Dermis blood vessel endothelial cell (primary cell): ENCODE results near the gene MEPCE. TPM values are rescaled to one million over a fixed set of nuclear protein-coding genes. Genes with fewer than 3 reads are reported as not detected.
"Not testable (repeated sequence)": the region's sequence is repeated elsewhere in the genome, so short reads cannot be mapped to it uniquely, and the experiment has no call there.

Source experiments
- DNase-seq: peaks from one replicate; pipeline ENCODE4 v3.0.0; 2010
- total RNA-seq: library from RNA; depleted of rRNA; stranded (reverse); fragments of >200 nt; gene quantifications from 2 replicates; pipeline ENCODE4 v1.2.3, GENCODE V29; 2014

MEPCE gene
- total RNA-seq, 1 donor from 2014 or later = 54.3 TPM

GRCh38 chr7:100434297-100435144, 4.9 kb downstream of the MEPCE start:
- no peak for DNase-seq

DNA sequence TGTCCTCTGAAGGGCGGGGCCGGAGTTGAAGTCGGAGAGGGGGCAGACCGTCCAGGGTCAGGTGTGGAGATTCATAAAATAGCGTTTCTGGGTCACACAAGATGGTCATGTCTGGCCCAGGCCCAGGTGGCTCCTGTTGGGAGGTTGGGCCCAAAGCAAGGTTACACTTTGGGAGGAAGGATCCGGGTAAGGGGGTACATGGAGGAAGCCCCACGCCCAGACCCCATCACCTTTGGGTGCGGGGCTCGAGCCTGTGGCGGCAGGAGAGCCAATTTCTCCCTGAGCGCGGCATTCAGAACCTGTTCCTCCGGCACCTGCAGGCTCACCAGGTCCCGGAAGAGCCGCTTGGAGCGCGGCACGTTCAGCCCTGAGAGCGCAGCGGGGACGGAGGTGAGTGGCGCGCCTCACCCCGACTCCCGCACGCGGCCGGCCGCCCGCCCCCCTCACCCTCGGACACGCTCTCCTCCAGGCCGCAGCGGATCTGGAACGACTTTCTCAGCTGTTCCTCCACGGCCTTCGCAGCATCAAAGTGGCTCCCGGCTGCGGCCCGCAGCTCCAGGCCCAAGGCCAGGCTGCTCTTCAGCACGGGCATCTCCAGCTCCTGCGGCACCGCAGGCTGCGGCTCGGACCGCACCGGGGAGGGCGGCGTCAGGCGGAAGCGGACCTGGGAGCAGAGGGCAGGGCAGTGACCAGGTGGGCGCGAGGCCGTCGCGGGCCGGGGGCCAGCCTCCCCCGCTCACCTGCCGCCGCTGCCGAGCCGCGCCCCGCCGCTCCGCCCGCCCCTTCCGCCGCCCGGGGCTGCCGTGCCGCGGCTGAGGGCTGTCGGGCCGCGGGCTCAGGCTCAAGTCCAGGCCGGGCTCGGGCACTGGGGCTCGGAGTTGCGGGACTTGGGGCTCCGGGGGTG, 6.0 kb downstream of the MEPCE start:
- DNase-seq = peak; percentile 48

DNA sequence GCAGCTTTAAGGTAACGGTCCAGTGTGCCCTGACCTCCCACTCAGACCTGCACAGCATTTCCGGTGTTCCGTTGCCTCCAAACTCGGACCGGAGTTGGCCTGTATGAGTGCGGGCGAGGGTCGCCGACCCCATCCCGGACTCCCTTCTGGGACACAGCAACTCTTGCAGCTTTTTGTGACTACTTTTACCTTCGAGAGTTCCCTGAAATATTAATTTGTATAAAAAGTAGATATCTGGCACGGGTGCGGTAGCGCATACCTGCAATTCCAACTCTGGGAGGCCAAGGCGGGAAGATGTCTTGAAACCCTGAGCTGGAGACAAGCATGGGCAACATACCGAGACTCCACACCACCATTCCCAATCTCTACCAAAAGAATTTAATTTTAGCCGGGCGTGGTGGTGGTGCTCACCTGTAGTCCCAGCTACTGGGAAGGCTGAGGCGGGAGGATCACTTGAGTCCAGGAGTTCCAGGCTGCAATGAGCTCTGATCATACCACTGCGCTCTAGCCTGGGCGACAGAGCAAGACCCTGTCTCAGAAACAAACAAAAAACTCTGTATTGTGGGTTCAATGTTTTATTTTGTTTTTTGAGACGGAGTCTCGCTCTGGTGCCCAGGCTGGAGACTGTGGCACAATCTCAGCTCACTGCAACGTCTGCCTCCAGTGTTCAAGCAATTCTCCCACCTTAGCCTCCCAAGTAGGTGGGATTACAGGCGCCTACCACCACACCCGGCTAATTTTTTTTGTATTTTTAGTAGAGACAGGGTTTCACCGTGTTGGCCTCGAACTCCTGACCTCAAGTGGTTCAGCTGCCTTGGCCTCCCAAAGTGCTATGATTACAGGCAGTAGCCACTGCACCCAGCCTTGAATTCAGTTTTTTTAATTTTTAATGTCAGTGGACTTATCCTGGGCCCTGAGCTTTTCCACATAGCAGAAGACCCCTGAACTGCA, 7.8 kb downstream of the MEPCE start:
- no peak for DNase-seq

GRCh38 chr7:100438172-100438571, 8.5 kb downstream of the MEPCE start:
- DNase-seq = no peak

GRCh38 chr7:100438731-100439130, 9.1 kb downstream of the MEPCE start:
- DNase-seq = not testable (repeated sequence)

- DNase-seq = not testable (repeated sequence)
These were observed 9.6 kb downstream of the MEPCE start for GRCh38 chr7:100439244-100439643.

DNA sequence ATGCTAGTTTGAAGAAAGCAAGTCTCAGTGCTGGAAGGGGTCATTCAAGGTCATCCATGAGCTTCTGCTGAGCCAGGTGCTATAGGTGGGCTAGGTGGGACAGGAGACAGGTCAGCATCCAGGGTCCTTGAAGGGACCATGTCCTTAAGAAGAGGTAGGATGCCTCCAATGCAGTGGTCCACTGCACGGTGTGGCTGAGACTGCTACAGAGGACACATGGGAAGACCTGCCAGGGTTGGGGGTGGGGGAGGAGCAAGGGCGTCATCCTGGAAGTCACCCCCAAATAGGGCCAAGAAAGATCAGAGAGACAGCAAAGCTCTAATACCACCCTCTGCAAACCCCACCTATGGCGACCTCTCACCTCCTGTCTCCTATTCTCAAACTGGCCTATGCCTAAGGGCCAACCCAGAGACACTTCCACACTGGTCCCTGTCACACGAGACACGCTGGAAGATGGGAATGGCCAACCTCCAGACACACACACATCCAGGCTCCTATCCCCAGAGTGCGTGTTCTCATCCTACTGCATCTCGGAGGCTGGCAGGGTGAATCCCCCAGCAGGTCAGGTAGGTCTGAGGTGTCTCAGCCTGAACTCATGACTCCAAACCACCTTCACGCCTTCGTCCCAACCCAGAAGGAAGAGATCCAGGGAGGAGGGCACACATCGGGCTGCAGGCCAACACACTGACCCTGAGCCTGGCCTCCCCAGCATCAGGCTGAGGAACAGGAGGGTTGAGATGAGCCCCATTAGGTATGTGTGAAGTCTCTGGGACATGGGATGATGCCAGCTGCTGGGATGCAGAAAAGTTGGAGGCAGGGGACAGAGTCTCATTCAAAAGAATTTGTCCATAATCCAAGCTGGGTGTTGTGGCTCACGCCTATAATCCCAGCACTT, 12.3 kb downstream of the MEPCE start:
- DNase-seq = no peak

DNA sequence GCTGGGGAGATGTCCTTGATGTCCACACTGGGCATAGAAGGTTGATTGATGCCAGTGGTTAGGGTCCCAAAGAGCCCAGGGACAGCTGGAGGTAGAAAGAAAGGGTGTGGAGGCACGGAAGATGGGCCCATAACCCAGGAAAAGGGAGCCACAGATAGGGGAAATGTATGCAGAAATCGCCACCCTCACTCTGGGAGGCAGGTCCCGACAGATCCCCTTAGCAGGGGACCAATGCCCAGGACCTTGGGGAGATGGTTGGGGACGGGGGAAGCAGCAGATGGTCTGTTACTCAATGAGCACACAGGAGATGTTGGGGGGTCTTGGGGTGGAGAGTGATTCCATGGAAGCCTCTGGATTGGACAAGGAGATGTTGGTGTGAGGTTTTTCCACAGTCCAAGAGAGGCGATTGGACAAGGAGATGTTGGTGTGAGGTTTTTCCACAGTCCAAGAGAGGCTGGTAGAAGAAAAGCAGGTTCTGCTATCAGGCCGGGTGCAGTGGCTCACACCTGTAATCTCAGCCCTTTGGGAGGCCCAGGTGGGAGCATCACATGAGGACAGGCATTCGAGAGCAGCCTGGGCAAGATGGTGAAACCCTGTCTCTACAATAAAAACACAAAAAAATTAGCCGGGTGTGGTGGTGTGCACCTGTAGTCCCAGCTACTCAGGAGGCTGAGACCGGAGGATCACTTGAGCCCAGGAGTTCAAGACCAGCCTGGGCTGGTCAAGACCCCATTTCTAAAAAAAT, 13.6 kb downstream of the MEPCE start:
- DNase-seq = no peak

DNA sequence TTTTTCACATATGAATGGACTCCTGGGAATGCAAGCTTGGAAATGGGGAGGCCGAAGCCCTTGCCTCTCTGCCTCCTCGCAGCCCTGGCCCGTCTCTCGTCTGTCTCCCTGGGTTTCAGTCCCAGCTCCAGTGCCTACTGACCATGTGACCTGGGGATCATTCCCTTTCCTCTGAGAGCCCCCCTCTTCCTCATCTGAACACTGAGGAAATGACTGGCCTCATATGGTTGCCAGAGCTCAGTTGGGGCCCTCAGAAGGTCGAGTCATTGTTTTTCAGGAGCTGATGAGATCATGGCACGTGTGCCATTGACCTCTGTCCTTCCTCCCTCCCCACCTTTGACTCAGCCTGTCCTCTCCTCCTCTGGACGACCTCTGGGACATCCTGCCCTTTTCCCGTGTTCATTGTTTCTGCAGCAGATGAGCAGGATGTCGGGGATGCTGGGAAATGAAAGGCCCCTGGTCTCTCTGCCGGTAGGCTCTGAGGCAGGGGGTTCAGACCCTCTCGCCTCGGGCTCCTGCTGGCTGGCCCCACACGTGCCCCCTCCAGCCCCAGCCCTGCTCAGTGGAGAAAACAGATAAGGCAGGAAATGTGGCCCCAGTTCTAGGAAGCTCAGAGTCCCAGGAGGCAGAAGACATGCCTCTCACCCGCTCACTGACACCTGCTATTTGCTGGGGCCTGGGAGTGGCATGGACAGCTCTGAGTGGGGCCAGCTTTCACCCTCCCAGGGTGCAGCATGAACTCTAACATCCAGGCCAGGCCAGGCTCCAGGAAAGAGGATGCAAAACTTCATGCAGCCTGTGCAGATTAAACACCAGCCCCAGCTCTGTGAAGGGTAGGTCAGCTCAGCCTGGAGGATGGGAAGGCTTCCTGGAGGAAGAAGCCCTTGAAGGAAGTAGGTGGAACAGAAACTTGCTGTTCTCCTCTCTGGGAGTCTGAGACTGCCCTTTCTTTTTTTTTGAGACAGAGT, 15.0 kb downstream of the MEPCE start:
- peak; percentile 98 for DNase-seq

DNA sequence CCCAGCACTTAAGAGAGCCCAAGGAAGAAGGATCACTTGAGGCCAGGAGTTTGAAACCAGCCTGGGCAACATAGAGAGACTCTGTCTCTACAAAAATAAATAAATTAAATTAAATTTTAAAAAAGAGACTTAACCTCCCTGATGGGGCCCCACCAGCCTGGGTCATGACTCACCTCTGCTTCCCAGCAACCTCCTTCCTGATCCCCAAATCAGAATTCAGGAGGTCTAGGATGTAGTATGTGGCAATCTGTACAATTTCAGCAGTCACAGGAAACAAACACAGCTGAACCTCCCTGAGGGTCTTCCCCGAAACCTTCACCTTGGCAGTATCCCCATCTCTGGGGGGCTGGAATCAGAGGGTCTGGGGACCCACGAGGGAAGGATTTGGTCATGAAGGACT, 16.4 kb downstream of the MEPCE start:
- no peak for DNase-seq

DNA sequence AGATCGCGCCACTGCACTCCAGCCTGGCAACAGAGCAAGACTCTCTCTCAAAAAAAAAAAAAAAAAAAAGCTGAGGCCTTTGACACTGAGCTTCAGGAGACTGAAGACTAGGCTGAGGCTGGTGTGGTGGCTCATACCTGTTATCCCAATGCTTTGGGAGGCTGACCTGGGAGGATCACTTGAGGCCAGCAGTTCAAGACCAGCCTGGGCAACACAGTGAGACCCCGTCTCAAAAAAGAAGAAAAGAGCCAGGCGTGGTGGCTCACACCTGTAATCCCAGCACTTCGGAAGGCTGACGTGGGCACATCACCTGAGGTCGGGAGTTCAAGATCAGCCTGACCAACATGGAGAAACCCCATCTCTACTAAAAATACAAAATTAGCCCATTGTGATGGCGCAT, 17.7 kb downstream of the MEPCE start:
- not testable (repeated sequence) for DNase-seq

DNA sequence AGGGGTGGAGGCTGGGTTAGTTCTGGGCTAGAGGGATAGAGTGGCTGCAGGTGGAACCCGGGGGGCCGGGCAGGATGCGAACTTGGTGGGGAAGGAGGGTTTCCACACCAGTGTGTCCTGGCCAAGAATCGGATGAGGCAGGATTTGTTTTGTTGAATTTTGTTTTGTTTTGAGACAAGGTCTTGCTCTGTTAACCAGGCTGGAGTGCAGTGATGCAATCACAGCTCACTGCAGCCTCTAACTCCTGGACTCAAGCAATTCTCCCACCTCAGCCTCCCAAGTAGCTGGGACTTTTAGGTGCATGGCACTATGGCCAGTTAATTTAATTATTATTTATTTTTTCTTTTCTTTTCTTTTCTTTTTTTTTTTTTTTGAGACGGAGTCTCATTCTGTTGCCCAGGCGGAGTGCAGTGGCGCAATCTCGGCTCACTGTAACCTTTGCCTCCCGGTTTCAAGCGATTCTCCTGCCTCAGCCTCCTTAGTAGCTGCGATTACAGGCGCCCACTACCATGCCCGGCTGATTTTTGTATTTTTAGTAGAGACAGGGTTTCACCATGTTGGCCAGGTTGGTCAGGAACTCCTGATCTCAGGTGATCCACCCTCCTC, 19.7 kb downstream of the MEPCE start:
- no peak for DNase-seq

GRCh38 chr7:100452513-100452912, 22.9 kb downstream of the MEPCE start:
- DNase-seq = no peak

DNA sequence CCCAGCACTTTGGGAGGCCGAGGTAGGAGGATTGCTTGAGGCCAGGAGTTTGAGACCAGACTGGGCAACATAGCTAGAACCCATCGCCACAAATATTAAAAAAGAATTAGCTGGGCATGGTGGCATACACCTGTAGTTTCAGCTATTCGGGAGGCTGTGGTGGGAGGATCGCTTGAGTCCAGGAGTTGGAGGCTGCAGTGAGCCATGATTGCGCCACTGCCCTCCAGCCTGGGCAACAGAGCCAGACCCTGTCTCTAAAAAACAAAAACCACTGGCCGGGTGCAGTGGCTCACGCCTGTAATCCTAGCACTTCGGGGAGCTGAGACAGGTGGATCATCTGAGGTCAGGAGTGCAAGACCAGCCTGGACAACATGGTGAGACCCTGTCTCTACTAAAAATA, 24.2 kb downstream of the MEPCE start:
- not testable (repeated sequence) for DNase-seq

DNA sequence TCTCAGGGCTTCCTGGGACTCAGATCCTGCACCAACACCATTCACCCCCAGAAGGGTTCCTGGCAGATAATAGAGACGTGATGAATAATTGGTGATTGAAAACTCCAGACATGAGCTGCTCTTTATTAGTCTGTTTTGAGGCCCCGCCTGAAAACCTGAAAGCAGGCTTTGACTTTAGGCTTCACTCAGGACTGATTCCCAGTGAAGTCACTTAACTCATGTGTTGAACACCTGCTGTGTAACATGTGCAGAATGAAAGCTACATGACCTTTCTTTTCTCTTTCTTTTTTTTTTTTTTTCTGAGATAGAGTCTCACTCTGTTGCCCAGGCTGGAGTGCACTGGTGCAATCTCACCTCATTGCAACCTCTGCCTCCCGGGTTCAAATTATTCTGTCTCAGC, 25.6 kb downstream of the MEPCE start:
- DNase-seq = no peak

DNA sequence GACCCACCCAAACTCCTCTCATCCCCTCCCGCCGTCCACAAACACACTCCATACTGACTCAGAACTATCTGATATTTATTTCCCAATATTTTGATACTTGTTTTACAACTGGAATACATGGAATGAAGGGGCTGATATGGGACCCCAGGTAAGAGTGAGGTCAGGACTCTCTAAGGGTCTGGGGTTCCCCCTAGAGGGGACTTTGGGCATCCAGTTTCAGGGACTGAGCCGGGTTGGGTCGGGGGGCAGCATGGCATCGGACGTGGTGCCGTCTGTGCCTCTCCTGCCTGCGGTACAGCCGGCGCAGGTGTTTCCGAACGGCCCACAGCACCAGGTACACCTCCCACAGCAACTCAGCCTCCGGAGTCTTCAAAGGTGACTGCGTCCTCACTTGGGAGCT, 26.9 kb downstream of the MEPCE start:
- DNase-seq = no peak

- DNase-seq = no peak
These were observed 27.4 kb downstream of the MEPCE start for GRCh38 chr7:100457033-100457432.

- DNase-seq = no peak
These were observed 34.6 kb downstream of the MEPCE start, which contains the start of gene SPACDR for GRCh38 chr7:100464210-100464660. SPACDR (minus strand) TSS chr7:100464260; CDS start chr7:100464025, 235 bp downstream.

DNA sequence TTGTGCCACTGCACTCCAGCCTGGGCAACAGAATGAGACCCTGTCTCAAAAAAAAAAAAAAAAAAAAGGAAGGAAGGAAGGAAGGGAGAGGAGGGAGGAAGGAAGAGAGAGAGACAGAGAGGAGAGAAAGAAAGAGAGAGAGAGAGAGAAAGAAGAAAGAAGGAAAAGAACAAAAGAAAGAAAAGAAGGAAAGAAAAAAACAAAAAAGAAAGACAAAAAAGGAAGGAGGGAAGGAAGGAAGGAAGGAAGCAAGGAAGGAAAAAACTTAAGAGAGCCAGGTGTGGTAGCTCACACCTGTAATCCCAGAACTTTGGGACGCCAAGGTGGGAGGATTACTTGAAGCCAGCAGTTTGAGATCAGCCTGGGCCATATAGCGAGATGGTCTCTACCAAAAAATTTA, 35.2 kb downstream of the MEPCE start:
- DNase-seq = no peak
